ENCODE measurements around the gene GBA3.

Gene GBA3

DNA sequence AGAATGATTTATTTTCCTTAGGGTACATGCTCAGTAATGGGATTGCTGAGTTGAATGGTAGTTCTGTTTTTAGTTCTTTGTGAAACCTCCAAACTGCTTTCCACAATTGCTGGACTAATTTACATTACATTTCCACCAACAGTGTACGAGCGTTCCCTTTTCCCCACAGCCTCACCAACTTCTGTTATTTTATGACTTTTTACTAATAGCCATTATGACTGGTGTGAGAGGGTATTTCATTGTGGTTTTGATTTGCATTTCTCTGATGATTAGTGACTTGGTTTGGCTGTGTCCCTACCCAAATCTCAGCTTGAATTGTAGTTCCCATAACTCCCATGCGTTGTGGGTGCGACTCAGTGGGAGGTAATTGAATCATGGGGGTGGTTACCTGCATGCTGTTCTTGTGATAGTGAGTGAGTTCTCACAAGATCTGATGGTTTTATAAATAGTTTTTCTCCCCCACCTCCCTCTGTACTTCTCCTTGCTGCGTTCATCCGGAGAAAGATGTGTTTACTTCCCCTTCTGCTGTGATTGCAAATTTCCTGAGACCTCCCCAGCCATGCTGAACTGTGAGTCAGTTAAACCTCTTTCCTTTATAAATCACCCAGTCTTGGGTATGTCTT lies 95.1 kb downstream of the GBA3 start:
- no peaks in the 10 kb centered on the region for H4K20me1 ChIP-seq (ENCODE audit: low read depth, low read length)

DNA sequence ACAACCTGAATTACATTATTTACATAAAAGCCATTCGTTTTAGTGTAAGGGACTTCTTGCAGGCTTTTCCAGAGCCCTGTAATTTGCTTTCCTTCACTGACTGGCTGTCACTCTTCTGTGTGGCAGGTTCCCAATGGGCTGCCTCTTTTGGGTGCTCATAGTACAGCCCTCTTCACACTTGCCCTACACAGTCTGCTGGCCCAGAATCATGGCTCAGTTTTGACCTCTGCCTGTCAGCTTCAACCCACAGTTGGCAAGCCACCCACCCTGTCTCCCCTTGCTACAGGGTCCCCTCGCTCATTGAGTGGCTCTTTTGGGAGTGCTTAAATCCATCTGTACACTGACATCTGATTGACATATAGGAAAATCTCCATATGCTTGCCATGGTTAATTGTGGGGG lies 97.9 kb downstream of the GBA3 start:
- Histone ChIP-seq H3K4me3 (ENCODE audit: insufficient read depth, low read length, poor library complexity, severe bottlenecking) (no peak overlapping the region), H3K9me3 (ENCODE audit: insufficient read depth, low read length) (no peaks in the 10 kb centered on the region), H2AFZ (ENCODE audit: low read depth, low read length, severe bottlenecking) (no peak overlapping the region), H3K9ac (ENCODE audit: low read length) (no peak overlapping the region), H3K36me3 (ENCODE audit: low read length) (no peaks in the 10 kb centered on the region), H3F3A (ENCODE audit: insufficient read depth) (no peaks in the 10 kb centered on the region), H4K20me1 (ENCODE audit: low read depth, low read length) (no peaks in the 10 kb centered on the region), H3K27me3 (ENCODE audit: low read length) (no peaks in the 10 kb centered on the region), H3K9me2 (replicated peaks; ENCODE audit: insufficient read depth, low read length) (no peaks in the 10 kb centered on the region), H3K4me2 (ENCODE audit: low read depth, low read length, poor library complexity, severe bottlenecking) (no peak overlapping the region), H3K79me2 (ENCODE audit: insufficient read depth, low read length) (no peaks in the 10 kb centered on the region), H3K27ac (ENCODE audit: low read depth, low read length) (no peak overlapping the region)
- TF ChIP-seq EZH2phosphoT487 (conservative IDR thresholded peaks at IDR 0.05; ENCODE audit: low read length), result no peak
- TF ChIP-seq, protein P1, sequence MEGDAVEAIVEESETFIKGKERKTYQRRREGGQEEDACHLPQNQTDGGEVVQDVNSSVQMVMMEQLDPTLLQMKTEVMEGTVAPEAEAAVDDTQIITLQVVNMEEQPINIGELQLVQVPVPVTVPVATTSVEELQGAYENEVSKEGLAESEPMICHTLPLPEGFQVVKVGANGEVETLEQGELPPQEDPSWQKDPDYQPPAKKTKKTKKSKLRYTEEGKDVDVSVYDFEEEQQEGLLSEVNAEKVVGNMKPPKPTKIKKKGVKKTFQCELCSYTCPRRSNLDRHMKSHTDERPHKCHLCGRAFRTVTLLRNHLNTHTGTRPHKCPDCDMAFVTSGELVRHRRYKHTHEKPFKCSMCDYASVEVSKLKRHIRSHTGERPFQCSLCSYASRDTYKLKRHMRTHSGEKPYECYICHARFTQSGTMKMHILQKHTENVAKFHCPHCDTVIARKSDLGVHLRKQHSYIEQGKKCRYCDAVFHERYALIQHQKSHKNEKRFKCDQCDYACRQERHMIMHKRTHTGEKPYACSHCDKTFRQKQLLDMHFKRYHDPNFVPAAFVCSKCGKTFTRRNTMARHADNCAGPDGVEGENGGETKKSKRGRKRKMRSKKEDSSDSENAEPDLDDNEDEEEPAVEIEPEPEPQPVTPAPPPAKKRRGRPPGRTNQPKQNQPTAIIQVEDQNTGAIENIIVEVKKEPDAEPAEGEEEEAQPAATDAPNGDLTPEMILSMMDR (IDR thresholded peaks at IDR 0.05; ENCODE audit: insufficient read depth, low read length, poor library complexity, severe bottlenecking), result no peak

More for the DNA sequence above, 95.1 kb downstream of the GBA3 start:
- no peaks in the 10 kb centered on the region for H3K9me3 ChIP-seq (ENCODE audit: insufficient read depth, low read length)
- no peak overlapping the region for H3K27ac ChIP-seq (ENCODE audit: low read depth, low read length)
- H3K4me3 ChIP-seq (ENCODE audit: insufficient read depth, low read length, poor library complexity, severe bottlenecking), result no peak overlapping the region
- no peaks in the 10 kb centered on the region for H3F3A ChIP-seq (ENCODE audit: insufficient read depth)
- H2AFZ ChIP-seq (ENCODE audit: low read depth, low read length, severe bottlenecking), result no peak overlapping the region
- no peaks in the 10 kb centered on the region for H3K36me3 ChIP-seq (ENCODE audit: low read length)
- no peaks in the 10 kb centered on the region for H3K27me3 ChIP-seq (ENCODE audit: low read length)
- TF ChIP-seq, protein P1 (IDR thresholded peaks at IDR 0.05; ENCODE audit: insufficient read depth, low read length, poor library complexity, severe bottlenecking), result no peak
- H3K9ac ChIP-seq (ENCODE audit: low read length), result no peak overlapping the region
- no peak overlapping the region for H3K4me2 ChIP-seq (ENCODE audit: low read depth, low read length, poor library complexity, severe bottlenecking)
- H3K9me2 ChIP-seq (replicated peaks; ENCODE audit: insufficient read depth, low read length), result no peaks in the 10 kb centered on the region
- H3K79me2 ChIP-seq (ENCODE audit: insufficient read depth, low read length), result no peaks in the 10 kb centered on the region

DNA sequence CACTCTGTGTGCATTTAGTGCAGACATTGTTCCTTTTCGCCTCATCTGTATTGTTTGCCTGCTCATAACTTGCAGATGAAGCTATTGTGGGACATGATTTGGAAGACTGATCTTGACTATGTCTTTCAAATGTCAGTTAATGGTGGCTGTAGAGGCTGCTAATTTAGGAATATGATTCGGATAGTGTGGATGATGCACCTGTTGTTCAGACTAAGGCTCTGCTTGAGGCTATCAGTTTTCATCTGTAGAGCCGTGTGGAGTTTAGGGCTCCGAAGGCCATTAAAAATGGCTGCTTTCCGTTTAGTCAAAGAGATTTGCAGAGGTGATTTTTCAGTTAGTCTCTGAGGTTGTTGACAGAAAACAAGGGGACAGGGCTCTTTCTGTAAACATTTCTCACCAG lies 102.0 kb downstream of the GBA3 start:
- Histone ChIP-seq H3K79me2 (ENCODE audit: insufficient read depth, low read length) (no peaks in the 10 kb centered on the region), H3K9ac (ENCODE audit: low read length) (no peak overlapping the region), H3K9me2 (replicated peaks; ENCODE audit: insufficient read depth, low read length) (no peaks in the 10 kb centered on the region), H3K9me3 (ENCODE audit: insufficient read depth, low read length) (no peaks in the 10 kb centered on the region), H4K20me1 (ENCODE audit: low read depth, low read length) (no peaks in the 10 kb centered on the region), H2AFZ (ENCODE audit: low read depth, low read length, severe bottlenecking) (no peak overlapping the region), H3K27ac (ENCODE audit: low read depth, low read length) (no peak overlapping the region), H3F3A (ENCODE audit: insufficient read depth) (no peaks in the 10 kb centered on the region), H3K36me3 (ENCODE audit: low read length) (no peaks in the 10 kb centered on the region), H3K4me2 (ENCODE audit: low read depth, low read length, poor library complexity, severe bottlenecking) (no peak overlapping the region), H3K27me3 (ENCODE audit: low read length) (no peaks in the 10 kb centered on the region), H3K4me3 (ENCODE audit: insufficient read depth, low read length, poor library complexity, severe bottlenecking) (no peak overlapping the region)
- TF ChIP-seq EZH2phosphoT487 (conservative IDR thresholded peaks at IDR 0.05; ENCODE audit: low read length), result no peak

- no peak for TF ChIP-seq EZH2phosphoT487 (conservative IDR thresholded peaks at IDR 0.05; ENCODE audit: low read length)
- TF ChIP-seq, protein P1 (IDR thresholded peaks at IDR 0.05; ENCODE audit: insufficient read depth, low read length, poor library complexity, severe bottlenecking), result no peak
- Histone ChIP-seq H4K20me1 (ENCODE audit: low read depth, low read length) (no peaks in the 10 kb centered on the region), H3K79me2 (ENCODE audit: insufficient read depth, low read length) (no peaks in the 10 kb centered on the region), H3F3A (ENCODE audit: insufficient read depth) (no peaks in the 10 kb centered on the region), H3K9me2 (replicated peaks; ENCODE audit: insufficient read depth, low read length) (no peaks in the 10 kb centered on the region), H3K9me3 (ENCODE audit: insufficient read depth, low read length) (no peaks in the 10 kb centered on the region), H3K27ac (ENCODE audit: low read depth, low read length) (no peak overlapping the region), H3K36me3 (ENCODE audit: low read length) (no peaks in the 10 kb centered on the region), H2AFZ (ENCODE audit: low read depth, low read length, severe bottlenecking) (no peak overlapping the region), H3K4me3 (ENCODE audit: insufficient read depth, low read length, poor library complexity, severe bottlenecking) (no peak overlapping the region), H3K9ac (ENCODE audit: low read length) (no peak overlapping the region), H3K4me2 (ENCODE audit: low read depth, low read length, poor library complexity, severe bottlenecking) (no peak overlapping the region), H3K27me3 (ENCODE audit: low read length) (no peaks in the 10 kb centered on the region)
Measured at GRCh38 chr4:22801391-22801790, 108.7 kb downstream of the GBA3 start.
